Measurements from ENCODE around the gene OR6X1. TPM values are rescaled to one million over a fixed set of nuclear protein-coding genes. Genes with fewer than 3 reads are reported as not detected.

The OR6X1 gene
- total RNA-seq, 1 experiment from 2014 or later = not detected

DNA sequence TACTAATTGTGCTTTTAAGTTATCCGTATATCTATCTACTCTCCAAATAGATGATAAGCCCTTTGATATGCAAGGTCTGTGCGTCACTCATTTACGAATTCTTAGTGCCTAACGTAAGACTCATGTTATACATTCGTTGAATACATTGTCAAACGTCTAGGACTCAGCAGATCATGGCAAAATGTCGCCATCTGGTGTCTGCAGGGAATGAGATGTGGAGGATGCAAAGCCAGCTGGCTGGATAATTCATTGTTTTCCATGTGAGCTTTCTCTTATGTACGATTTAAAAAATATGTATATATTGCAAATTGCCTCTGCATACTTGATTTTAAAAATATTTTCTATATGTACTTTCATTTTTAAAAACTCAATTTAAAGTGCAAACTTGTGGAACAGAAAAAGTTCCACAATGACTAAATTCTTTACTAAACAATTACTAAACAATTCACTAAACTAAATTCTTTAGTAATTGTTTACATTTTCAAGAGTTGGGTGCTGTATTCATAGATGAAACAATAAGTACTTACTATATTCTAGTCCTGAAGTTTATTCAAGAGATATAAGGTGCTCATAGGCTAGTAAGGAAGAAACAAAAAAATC is 46.6 kb downstream of the OR6X1 start:
- Mint-ChIP-seq H3K27me3 (ENCODE audit: unreplicated experiment) (peaks cover 28% of the 10 kb centered on the region), H3K27ac (ENCODE audit: unreplicated experiment) (no peak overlapping the region), H3K4me3 (ENCODE audit: low read depth, unreplicated experiment) (no peak overlapping the region), H3K36me3 (ENCODE audit: insufficient read depth, unreplicated experiment) (no peaks in the 10 kb centered on the region), H3K9me3 (ENCODE audit: low read depth, unreplicated experiment) (no peaks in the 10 kb centered on the region), H3K4me1 (ENCODE audit: low read depth, unreplicated experiment) (no peaks in the 10 kb centered on the region)
- intact Hi-C loops (cut with micrococcal nuclease; ENCODE audit: unreplicated experiment) = loop anchor here (1.0 kb wide), 3 partner anchors 66 to 196 kb away; no protein-coding TSS in a partner anchor
- TF ChIP-seq, protein P1, sequence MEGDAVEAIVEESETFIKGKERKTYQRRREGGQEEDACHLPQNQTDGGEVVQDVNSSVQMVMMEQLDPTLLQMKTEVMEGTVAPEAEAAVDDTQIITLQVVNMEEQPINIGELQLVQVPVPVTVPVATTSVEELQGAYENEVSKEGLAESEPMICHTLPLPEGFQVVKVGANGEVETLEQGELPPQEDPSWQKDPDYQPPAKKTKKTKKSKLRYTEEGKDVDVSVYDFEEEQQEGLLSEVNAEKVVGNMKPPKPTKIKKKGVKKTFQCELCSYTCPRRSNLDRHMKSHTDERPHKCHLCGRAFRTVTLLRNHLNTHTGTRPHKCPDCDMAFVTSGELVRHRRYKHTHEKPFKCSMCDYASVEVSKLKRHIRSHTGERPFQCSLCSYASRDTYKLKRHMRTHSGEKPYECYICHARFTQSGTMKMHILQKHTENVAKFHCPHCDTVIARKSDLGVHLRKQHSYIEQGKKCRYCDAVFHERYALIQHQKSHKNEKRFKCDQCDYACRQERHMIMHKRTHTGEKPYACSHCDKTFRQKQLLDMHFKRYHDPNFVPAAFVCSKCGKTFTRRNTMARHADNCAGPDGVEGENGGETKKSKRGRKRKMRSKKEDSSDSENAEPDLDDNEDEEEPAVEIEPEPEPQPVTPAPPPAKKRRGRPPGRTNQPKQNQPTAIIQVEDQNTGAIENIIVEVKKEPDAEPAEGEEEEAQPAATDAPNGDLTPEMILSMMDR (IDR thresholded peaks at IDR 0.05; ENCODE audit: unreplicated experiment) = peak; percentile 20
- peak; percentile 53 for DNase-seq
- BruUV-seq (replicated peaks) = no TSS peak
- CTCF ChIA-PET = interaction anchor here (0.7 to 1.7 kb wide), 7 partner anchors 40 to 300 kb away, joined by 3 to 18 read pairs (median 5); partner anchors contain the start of gene SCN3B

DNA sequence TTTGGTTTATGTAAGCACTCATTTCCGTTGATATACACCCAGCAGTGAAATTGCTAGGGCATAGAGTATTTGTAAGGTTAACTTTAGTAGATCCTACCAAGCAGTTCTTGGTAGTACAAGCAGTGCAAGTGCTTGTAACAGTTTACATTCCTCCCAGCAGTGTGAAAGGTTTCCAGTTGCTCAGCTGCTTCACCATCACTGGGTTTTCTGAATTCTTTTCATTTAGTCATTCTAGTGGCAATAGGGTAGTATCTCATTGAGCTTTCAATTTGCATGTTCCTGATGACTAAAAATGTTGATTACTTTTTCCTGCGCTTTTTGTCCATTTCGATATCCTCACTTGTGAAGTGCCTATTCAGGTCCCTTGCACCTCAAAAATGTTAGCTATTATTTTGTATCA is 47.1 kb downstream of the OR6X1 start:
- Mint-ChIP-seq H3K4me3 (ENCODE audit: low read depth, unreplicated experiment) (no peak overlapping the region), H3K36me3 (ENCODE audit: insufficient read depth, unreplicated experiment) (no peaks in the 10 kb centered on the region), H3K27me3 (ENCODE audit: unreplicated experiment) (peaks cover 33% of the 10 kb centered on the region), H3K9me3 (ENCODE audit: low read depth, unreplicated experiment) (no peaks in the 10 kb centered on the region), H3K27ac (ENCODE audit: unreplicated experiment) (no peak overlapping the region), H3K4me1 (ENCODE audit: low read depth, unreplicated experiment) (no peaks in the 10 kb centered on the region)
- CTCF ChIA-PET = interaction anchor here (0.7 to 1.7 kb wide), 7 partner anchors 40 to 300 kb away, joined by 3 to 18 read pairs (median 5); partner anchors contain the start of gene SCN3B
- intact Hi-C loops (cut with micrococcal nuclease; ENCODE audit: unreplicated experiment) = loop anchor here (1.0 kb wide), 3 partner anchors 66 to 196 kb away; no protein-coding TSS in a partner anchor
- no peak for DNase-seq
- TF ChIP-seq, protein P1 (IDR thresholded peaks at IDR 0.05; ENCODE audit: unreplicated experiment) = no peak
- no TSS peak for BruUV-seq (replicated peaks)

DNA sequence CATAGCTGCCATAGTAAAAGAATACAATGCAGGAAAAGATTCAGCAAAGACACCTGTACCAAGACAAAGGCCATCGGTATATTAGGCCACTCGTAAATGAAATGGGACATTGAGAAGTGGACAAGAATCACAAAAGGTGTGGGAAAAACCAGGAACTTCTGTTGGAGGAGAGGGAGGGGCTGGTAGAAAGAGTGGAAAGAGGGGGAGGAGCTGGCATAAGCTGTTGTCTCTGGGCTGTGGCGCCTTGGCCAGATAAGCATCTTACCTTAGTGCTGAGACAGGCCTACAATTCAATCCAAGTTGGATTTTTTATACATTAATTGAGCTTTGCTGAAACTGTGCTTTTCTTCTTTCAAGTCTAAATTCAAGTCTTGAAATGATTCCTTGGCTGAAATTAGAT is 50.0 kb downstream of the OR6X1 start:
- Mint-ChIP-seq H3K4me1 (ENCODE audit: low read depth, unreplicated experiment) (no peaks in the 10 kb centered on the region), H3K9me3 (ENCODE audit: low read depth, unreplicated experiment) (no peaks in the 10 kb centered on the region), H3K4me3 (ENCODE audit: low read depth, unreplicated experiment) (no peak overlapping the region), H3K27ac (ENCODE audit: unreplicated experiment) (no peak overlapping the region), H3K27me3 (ENCODE audit: unreplicated experiment) (peaks cover 25% of the 10 kb centered on the region), H3K36me3 (ENCODE audit: insufficient read depth, unreplicated experiment) (no peaks in the 10 kb centered on the region)
- BruUV-seq (replicated peaks) = no TSS peak
- DNase-seq = no peak
- TF ChIP-seq, protein P1 (IDR thresholded peaks at IDR 0.05; ENCODE audit: unreplicated experiment) = no peak
- CTCF ChIA-PET = no interaction called here
- intact Hi-C loops (cut with micrococcal nuclease; ENCODE audit: unreplicated experiment) = no loop called here

Other genes with a start within 250 kb of the OR6X1 start
- gene SCN3B, start 99.9 kb downstream of the OR6X1 start, total RNA-seq (2022) = 0.10 and 0.45 TPM in 2 replicates
- 10.3 TPM in 2 replicates for gene ZNF202, start 12.9 kb downstream of the OR6X1 start, total RNA-seq (2022)
- gene OR6M1, start 51.8 kb upstream of the OR6X1 start, total RNA-seq (2022) = not detected in 2 replicates
- not detected in 2 replicates for gene TMEM225, start 131.2 kb upstream of the OR6X1 start, total RNA-seq (2022)
- gene OR8D4, start 147.6 kb upstream of the OR6X1 start, total RNA-seq (2022) = not detected in 2 replicates
- gene OR4D5, start 185.1 kb upstream of the OR6X1 start, total RNA-seq (2022) = not detected in 2 replicates
- not detected in 2 replicates for gene OR6T1, start 189.3 kb upstream of the OR6X1 start, total RNA-seq (2022)
- not detected in 2 replicates for gene OR10S1, start 223.3 kb upstream of the OR6X1 start, total RNA-seq (2022)
- gene OR10G6, start 240.6 kb upstream of the OR6X1 start, total RNA-seq (2022) = not detected in 2 replicates

All from Calu3 (cell line).